ENCODE measurements around the gene DHRSX.

- TF ChIP-seq, protein P1, sequence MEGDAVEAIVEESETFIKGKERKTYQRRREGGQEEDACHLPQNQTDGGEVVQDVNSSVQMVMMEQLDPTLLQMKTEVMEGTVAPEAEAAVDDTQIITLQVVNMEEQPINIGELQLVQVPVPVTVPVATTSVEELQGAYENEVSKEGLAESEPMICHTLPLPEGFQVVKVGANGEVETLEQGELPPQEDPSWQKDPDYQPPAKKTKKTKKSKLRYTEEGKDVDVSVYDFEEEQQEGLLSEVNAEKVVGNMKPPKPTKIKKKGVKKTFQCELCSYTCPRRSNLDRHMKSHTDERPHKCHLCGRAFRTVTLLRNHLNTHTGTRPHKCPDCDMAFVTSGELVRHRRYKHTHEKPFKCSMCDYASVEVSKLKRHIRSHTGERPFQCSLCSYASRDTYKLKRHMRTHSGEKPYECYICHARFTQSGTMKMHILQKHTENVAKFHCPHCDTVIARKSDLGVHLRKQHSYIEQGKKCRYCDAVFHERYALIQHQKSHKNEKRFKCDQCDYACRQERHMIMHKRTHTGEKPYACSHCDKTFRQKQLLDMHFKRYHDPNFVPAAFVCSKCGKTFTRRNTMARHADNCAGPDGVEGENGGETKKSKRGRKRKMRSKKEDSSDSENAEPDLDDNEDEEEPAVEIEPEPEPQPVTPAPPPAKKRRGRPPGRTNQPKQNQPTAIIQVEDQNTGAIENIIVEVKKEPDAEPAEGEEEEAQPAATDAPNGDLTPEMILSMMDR (IDR thresholded peaks at IDR 0.05; ENCODE audit: low read depth, low read length, poor library complexity, severe bottlenecking) = no peak
- no peak for TF ChIP-seq EZH2phosphoT487 (IDR thresholded peaks at IDR 0.05; ENCODE audit: borderline replicate concordance, low read length)
These were observed 98.5 kb downstream of the DHRSX start for GRCh38 chrX:2402361-2402690.
